H1 (cell line): ENCODE measurements around the gene KCNE3. TPM values are rescaled to one million over a fixed set of nuclear protein-coding genes. Genes with fewer than 3 reads are reported as not detected.

Source experiments
- CTCF ChIA-PET: fragments of 300-600 bp; sonication (Branson Sonifier 250); formaldehyde crosslinking; loops from one replicate; lab custom pipeline; 2021; ENCODE audit not compliant: partially characterized antibody; lab: Charles Lee
- POLR2A ChIA-PET: fragments of 300-600 bp; sonication (Branson Sonifier 250); formaldehyde crosslinking; loops from one replicate; lab custom pipeline; 2021; ENCODE audit warnings: inconsistent platforms; ENCODE audit not compliant: partially characterized antibody; lab: Charles Lee
- DNase-seq, 2 experiments: peaks; one replicate each; pipeline versions ENCODE4 v3.0.0 to v3.0.0-alpha.2; 2010 to 2022; ENCODE audit warnings: low spot score in 2 of 2, low read depth in 1 of 2, mixed read lengths in 1 of 2
- FAIRE-seq: peaks from 2 replicates; lab custom pipeline; 2011; peaks lifted over from hg19 to GRCh38; lab: Jason Lieb, UNC
- H2AFZ ChIP-seq: 2 replicates; pipeline ENCODE4 v1.8.1; 2012; ENCODE audit warnings: low read length, inconsistent platforms
- H2AK5ac ChIP-seq: 2 replicates; pipeline ENCODE4 v1.6.1; 2013; ENCODE audit warnings: low read depth, low read length
- H2BK120ac ChIP-seq: replicated peaks from 2 replicates; pipeline ENCODE3; 2013; ENCODE audit warnings: low read depth, low read length, inconsistent platforms
- H2BK12ac ChIP-seq: 2 replicates; pipeline ENCODE4 v1.6.1; 2013; ENCODE audit warnings: low read depth, low read length
- H2BK15ac ChIP-seq: 2 replicates; pipeline ENCODE4 v1.6.1; 2013; ENCODE audit warnings: low read length
- H2BK20ac ChIP-seq: 2 replicates; pipeline ENCODE4 v1.6.1; 2013; ENCODE audit warnings: low read length
- H2BK5ac ChIP-seq: 2 replicates; pipeline ENCODE4 v1.6.1; 2013; ENCODE audit warnings: low read depth, low read length
- H3K14ac ChIP-seq: 2 replicates; pipeline ENCODE4 v1.6.1; 2013; ENCODE audit warnings: inconsistent platforms; ENCODE audit not compliant: insufficient read length
- H3K18ac ChIP-seq: 2 replicates; pipeline ENCODE4 v1.6.1; 2013; ENCODE audit warnings: low read length; ENCODE audit errors: extremely low read depth
- H3K23ac ChIP-seq: 2 replicates; pipeline ENCODE4 v1.6.1; 2013; ENCODE audit warnings: inconsistent platforms; ENCODE audit not compliant: insufficient read length
- H3K23me2 ChIP-seq: 2 replicates; pipeline ENCODE4 v1.6.1; 2013; ENCODE audit warnings: low read depth, low read length
- H3K27ac ChIP-seq: 2 replicates; pipeline ENCODE4 v1.6.1; 2011; ENCODE audit warnings: low read depth, low read length, inconsistent platforms
- H3K27me3 ChIP-seq, 4 experiments: replicated peaks in 1 of 4; 1 replicate in 1 of 4; 2 replicates in 3 of 4; pipeline versions ENCODE4 v1.6.1 to v1.8.1; 2011 to 2013; ENCODE audit warnings: low read length in 3 of 4, mild to moderate bottlenecking in 3 of 4, inconsistent platforms in 2 of 4, mixed read lengths in 2 of 4, moderate library complexity in 1 of 4; ENCODE audit not compliant: control insufficient read depth in 3 of 4, insufficient read depth in 3 of 4; ENCODE audit errors: extremely low read depth in 1 of 4
- H3K36me3 ChIP-seq, 4 experiments: 2 replicates each; pipeline versions ENCODE4 v1.6.1 to v1.8.1; 2011 to 2013; ENCODE audit warnings: mild to moderate bottlenecking in 4 of 4, low read length in 3 of 4, moderate library complexity in 2 of 4, control low read depth in 1 of 4, inconsistent platforms in 1 of 4; ENCODE audit not compliant: insufficient read depth in 4 of 4, control insufficient read depth in 2 of 4
- H3K4ac ChIP-seq: replicated peaks from 2 replicates; pipeline ENCODE3; 2013; ENCODE audit warnings: low read length, low read depth, mixed read lengths, inconsistent platforms; ENCODE audit not compliant: insufficient read length
- H3K4me1 ChIP-seq, 4 experiments: replicated peaks in 1 of 4; 1 replicate in 1 of 4; 2 replicates in 3 of 4; pipeline versions ENCODE4 v1.6.1 to v1.8.1; 2011 to 2013; ENCODE audit warnings: low read length in 3 of 4, inconsistent platforms in 2 of 4, mixed read lengths in 1 of 4; ENCODE audit not compliant: insufficient read depth in 4 of 4, control insufficient read depth in 3 of 4
- H3K4me2 ChIP-seq, 2 experiments: 2 replicates each; pipeline versions ENCODE4 v1.6.1 to v1.8.1; 2011 to 2013; ENCODE audit warnings: low read depth in 2 of 2, low read length in 2 of 2, control low read depth in 1 of 2, inconsistent platforms in 1 of 2, mild to moderate bottlenecking in 1 of 2; ENCODE audit not compliant: insufficient read depth in 1 of 2
- H3K4me3 ChIP-seq, 4 experiments: fragments of 200-600, 300-600 bp in 1 of 4; sonication (generic), shearing (Covaris generic), sonication (Bioruptor Twin) in 1 of 4; 2 replicates each; pipeline versions ENCODE4 v1.5.1 to v1.8.1; 2011 to 2016; ENCODE audit warnings: low read length in 4 of 4, low read depth in 3 of 4, control low read depth in 2 of 4, inconsistent platforms in 2 of 4, mild to moderate bottlenecking in 2 of 4, mixed read lengths in 1 of 4, moderate library complexity in 1 of 4; ENCODE audit not compliant: insufficient read depth in 2 of 4; ENCODE audit errors: extremely low read depth in 1 of 4
- H3K56ac ChIP-seq: replicated peaks from 2 replicates; pipeline ENCODE3; 2013; ENCODE audit warnings: low read depth, mild to moderate bottlenecking, mixed read lengths, low read length, inconsistent platforms; ENCODE audit not compliant: insufficient read length
- H3K79me1 ChIP-seq: 2 replicates; pipeline ENCODE4 v1.6.1; 2013; ENCODE audit warnings: low read depth, low read length, control low read depth
- H3K79me2 ChIP-seq, 2 experiments: 2 replicates each; pipeline versions ENCODE4 v1.6.1 to v1.8.1; 2012 to 2013; ENCODE audit warnings: low read length in 2 of 2, mild to moderate bottlenecking in 2 of 2, inconsistent platforms in 1 of 2; ENCODE audit not compliant: insufficient read depth in 2 of 2, control insufficient read depth in 1 of 2
- H3K9ac ChIP-seq, 4 experiments: replicated peaks in 1 of 4; 1 replicate in 1 of 4; 2 replicates in 3 of 4; pipeline versions ENCODE4 v1.6.1 to v1.8.1; 2011 to 2013; ENCODE audit warnings: low read depth in 3 of 4, low read length in 3 of 4, control low read depth in 2 of 4, mild to moderate bottlenecking in 2 of 4, moderate library complexity in 2 of 4, inconsistent platforms in 1 of 4; ENCODE audit errors: extremely low read depth in 1 of 4
- H3K9me3 ChIP-seq, 2 experiments: 2 replicates each; pipeline versions ENCODE4 v1.6.1 to v1.8.1; 2012 to 2013; ENCODE audit warnings: mild to moderate bottlenecking in 2 of 2, moderate library complexity in 2 of 2, control low read depth in 1 of 2, inconsistent platforms in 1 of 2, low read depth in 1 of 2, low read length in 1 of 2, mixed read lengths in 1 of 2; ENCODE audit not compliant: insufficient read depth in 2 of 2
- H4K20me1 ChIP-seq, 2 experiments: replicated peaks in 1 of 2; 2 replicates each; pipeline versions ENCODE3 to v1.8.1; 2011 to 2013; ENCODE audit warnings: inconsistent platforms in 2 of 2, low read length in 2 of 2, mild to moderate bottlenecking in 1 of 2; ENCODE audit not compliant: insufficient read depth in 2 of 2, control insufficient read depth in 1 of 2
- H4K5ac ChIP-seq: 2 replicates; pipeline ENCODE4 v1.6.1; 2013; ENCODE audit warnings: low read length, low read depth, mixed read lengths, inconsistent platforms; ENCODE audit not compliant: insufficient read length
- H4K8ac ChIP-seq: 2 replicates; pipeline ENCODE4 v1.8.0; 2013; ENCODE audit warnings: mild to moderate bottlenecking, moderate library complexity, low read length, inconsistent platforms; ENCODE audit not compliant: insufficient read depth; ENCODE audit errors: extremely low read depth
- H4K91ac ChIP-seq: replicated peaks from 2 replicates; pipeline ENCODE3; 2013; ENCODE audit warnings: low read length, mixed read lengths, inconsistent platforms; ENCODE audit not compliant: insufficient read length
- CBX5 ChIP-seq: fragments of 300-800, 300-1000 bp; sonication (generic); IDR thresholded peaks from 2 replicates; pipeline ENCODE4 v1.7.1; 2016; ENCODE audit warnings: antibody characterized with exemption, low read length, low read depth
- CTBP2 ChIP-seq: IDR thresholded peaks from 2 replicates; pipeline ENCODE4 v1.7.0; 2011; ENCODE audit warnings: borderline replicate concordance, mild to moderate bottlenecking, moderate library complexity, mixed read lengths, low read length; ENCODE audit not compliant: insufficient read depth, insufficient read length
- KDM4A ChIP-seq: IDR thresholded peaks from one replicate; pipeline ENCODE4 v1.7.1; 2012; ENCODE audit warnings: low read depth, mild to moderate bottlenecking, moderate library complexity, low read length, inconsistent platforms; ENCODE audit not compliant: severe bottlenecking
- NANOG ChIP-seq: IDR thresholded peaks from 2 replicates; pipeline ENCODE4 v1.6.1; 2011; ENCODE audit warnings: low read length, low read depth, mild to moderate bottlenecking, inconsistent platforms; ENCODE audit not compliant: insufficient read depth, poor library complexity, severe bottlenecking
- SRF ChIP-seq: IDR thresholded peaks from 2 replicates; pipeline ENCODE4 v1.6.1; 2011; ENCODE audit warnings: mild to moderate bottlenecking, low read depth, low read length, moderate library complexity
- TBP ChIP-seq: IDR thresholded peaks from 2 replicates; pipeline ENCODE4 v1.6.1; 2011; ENCODE audit warnings: low read depth, low read length, improper control_type of control experiment
- WGBS, 2 experiments: shearing (Covaris generic) in 1 of 2; methylation state at CpG; one replicate each; pipeline versions ENCODE4 v1.1.6 to v1.1.7; 2013 to 2015; ENCODE audit warnings: low lambda C conversion rate in 2 of 2, mixed read lengths in 2 of 2, inconsistent platforms in 1 of 2, low coverage in 1 of 2, missing lambda C conversion rate in 1 of 2; ENCODE audit not compliant: insufficient replicate concordance in 2 of 2, insufficient coverage in 1 of 2, insufficient read length in 1 of 2; ENCODE audit errors: extremely low coverage in 1 of 2, missing lambda C conversion rate in 1 of 2; 5-methylcytosine and 5-hydroxymethylcytosine counted together
- polyA plus RNA-seq, 7 experiments: library from polyadenylated mRNA; depleted of rRNA in 3 of 7; stranded (reverse) in 5 of 7; unstranded in 2 of 7; fragments of >200 nt in 5 of 7; fragments of 200-250 nt in 2 of 7; gene quantifications; 1 replicate in 5 of 7; 2 replicates in 1 of 7; 4 replicates in 1 of 7; pipeline versions ENCODE4 v1.2.1 to v1.2.3, GENCODE V29; 2011 to 2013; ENCODE audit warnings: missing spikeins in 2 of 7, mixed read lengths in 2 of 7
- total RNA-seq: library from RNA; stranded (reverse); fragmentation: NEBNext Ultra II Directional; extraction: Animal tissue kit (Norgen Biotek cat#: 25700); gene quantifications from 2 replicates; pipeline ENCODE4 v1.2.1, GENCODE V29; 2021
- TF ChIP-seq, protein P1 (sequence below): IDR thresholded peaks from 2 replicates; pipeline ENCODE4 v1.6.1; 2012; ENCODE audit warnings: low read length, inconsistent platforms

KCNE3 gene
- total and polyA plus RNA-seq, 2 of the 8 experiments (the other 6 are each of a cell fraction or from before 2014, with no cell fraction given): 1.9 to 3.5 TPM

DNA sequence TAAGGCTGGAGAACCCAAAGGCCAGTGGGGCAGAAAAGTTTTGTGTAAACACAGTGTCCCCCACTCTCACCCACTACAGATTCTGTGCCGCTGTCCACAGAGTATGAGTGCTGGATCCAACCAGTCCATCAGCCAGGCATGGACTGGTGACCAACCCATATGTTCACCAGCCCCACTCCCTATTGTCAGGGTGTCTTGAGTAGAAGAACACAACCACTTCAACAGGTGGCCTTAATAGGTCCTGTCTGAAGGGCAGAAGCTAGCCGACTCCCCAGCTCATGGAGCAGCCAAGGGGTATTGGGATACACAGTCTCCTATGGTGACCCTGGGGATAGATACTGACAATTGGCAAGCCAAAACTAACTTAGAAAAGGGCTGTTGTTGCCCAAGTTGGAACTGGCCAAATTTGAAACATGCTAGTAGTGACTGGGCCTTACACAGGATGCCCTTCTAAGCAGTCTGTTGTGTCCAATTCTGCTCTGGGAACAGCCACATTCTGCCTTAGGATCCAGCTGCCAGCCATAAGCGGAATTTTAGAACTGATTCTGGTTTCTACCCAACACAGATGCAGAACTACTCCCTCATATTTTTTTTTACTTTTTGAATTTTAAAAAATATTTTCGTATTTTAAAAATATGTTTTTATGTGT, 49.4 kb downstream of the KCNE3 start:
- no peak overlapping the region for H4K91ac ChIP-seq
- H2AK5ac ChIP-seq: no peak overlapping the region
- H3K23ac ChIP-seq: no peak overlapping the region
- DNase-seq (no peak), FAIRE-seq (no peak)
- no peak overlapping the region for H2AFZ ChIP-seq
- H3K27ac ChIP-seq: no peak overlapping the region
- no peak overlapping the region for H3K4ac ChIP-seq
- H3K79me2 ChIP-seq: no peaks in the 10 kb centered on the region
- H3K79me1 ChIP-seq: no peaks in the 10 kb centered on the region
- H4K8ac ChIP-seq: no peak overlapping the region
- H3K9me3 ChIP-seq: no peaks in the 10 kb centered on the region
- peaks cover 0 to under 1% (median 0%) of the 10 kb centered on the region in 4 experiments; a peak in 2 of 7 replicates for H3K4me1 ChIP-seq
- H2BK120ac ChIP-seq: no peak overlapping the region
- peaks cover 0 to 1% (median 0%) of the 10 kb centered on the region in 4 experiments; a peak in 1 of 7 replicates for H3K27me3 ChIP-seq
- no peaks in the 10 kb centered on the region for H4K20me1 ChIP-seq
- no peak overlapping the region for H3K56ac ChIP-seq
- no peak overlapping the region for H2BK20ac ChIP-seq
- H3K9ac ChIP-seq: no peak overlapping the region
- no peak overlapping the region for H3K14ac ChIP-seq
- no peak overlapping the region for H3K18ac ChIP-seq
- no peak overlapping the region for H2BK12ac ChIP-seq
- H3K4me2 ChIP-seq: no peak overlapping the region
- H4K5ac ChIP-seq: no peak overlapping the region
- 87% methylated on average over 4 of the region's 4 CpGs; no CpG with 5 or more reads in 1 of the 2 experiments for WGBS, 2 experiments
- TF ChIP-seq CBX5 (no peak), TBP (no peak), CTBP2 (no peak), SRF (no peak), KDM4A (no peak), NANOG (no peak)
- TF ChIP-seq, protein P1, sequence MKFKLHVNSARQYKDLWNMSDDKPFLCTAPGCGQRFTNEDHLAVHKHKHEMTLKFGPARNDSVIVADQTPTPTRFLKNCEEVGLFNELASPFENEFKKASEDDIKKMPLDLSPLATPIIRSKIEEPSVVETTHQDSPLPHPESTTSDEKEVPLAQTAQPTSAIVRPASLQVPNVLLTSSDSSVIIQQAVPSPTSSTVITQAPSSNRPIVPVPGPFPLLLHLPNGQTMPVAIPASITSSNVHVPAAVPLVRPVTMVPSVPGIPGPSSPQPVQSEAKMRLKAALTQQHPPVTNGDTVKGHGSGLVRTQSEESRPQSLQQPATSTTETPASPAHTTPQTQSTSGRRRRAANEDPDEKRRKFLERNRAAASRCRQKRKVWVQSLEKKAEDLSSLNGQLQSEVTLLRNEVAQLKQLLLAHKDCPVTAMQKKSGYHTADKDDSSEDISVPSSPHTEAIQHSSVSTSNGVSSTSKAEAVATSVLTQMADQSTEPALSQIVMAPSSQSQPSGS: no peak
- H3K4me3 ChIP-seq: no peak overlapping the region
- ChIA-PET CTCF (interaction anchor here (0.6 to 1.1 kb wide), 3 partner anchors 31 to 830 kb away, joined by 3 to 6 read pairs (median 3); no protein-coding TSS in a partner anchor), POLR2A (no interaction called here)
- H3K36me3 ChIP-seq: no peaks in the 10 kb centered on the region
- H2BK15ac ChIP-seq: 0 out of 2 replicates have a peak overlapping the region, but pooled peaks have one; percentile 50
- H2BK5ac ChIP-seq: no peak overlapping the region
- no peaks in the 10 kb centered on the region for H3K23me2 ChIP-seq
